Stomach (tissue), 4 donors: ENCODE measurements around the gene ST6GALNAC5.
"Not testable (repeated sequence)": the region's sequence is repeated elsewhere in the genome, so short reads cannot be mapped to it uniquely, and the experiment has no call there.

Source experiments
- CTCF ChIP-seq, 7 experiments: fragments of 450-650 bp in 4 of 7; fragments of 200-600 bp in 3 of 7; sonication (generic) in 3 of 7; IDR thresholded peaks; one replicate each; pipeline ENCODE4 v1.5.1; 2016 to 2019; ENCODE audit warnings: antibody characterized with exemption in 7 of 7, control low read depth in 2 of 7, mild to moderate bottlenecking in 1 of 7
- EP300 ChIP-seq: sonication (generic); formaldehyde crosslinking; IDR thresholded peaks from one replicate; pipeline ENCODE4 v1.6.1; 2017; ENCODE audit warnings: antibody characterized with exemption

DNA sequence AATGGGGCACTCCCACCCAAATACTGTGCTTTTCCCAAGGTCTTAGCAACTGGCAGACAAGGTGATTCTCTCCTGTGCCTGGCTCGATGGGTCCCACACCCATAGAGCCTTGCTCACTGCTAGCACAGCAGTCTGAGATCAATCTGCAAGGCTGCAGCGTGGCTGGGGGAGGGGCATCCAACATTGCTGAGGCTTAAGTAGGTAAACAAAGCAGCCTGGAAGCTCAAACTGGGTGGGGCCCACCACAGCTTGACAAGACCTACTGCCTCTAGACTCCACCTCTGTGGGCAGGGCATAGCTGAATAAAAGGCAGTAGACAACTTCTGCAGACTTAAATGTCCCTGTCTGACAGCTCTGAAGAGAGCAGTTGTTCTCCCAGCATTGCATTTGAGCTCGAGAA is 114.0 kb downstream of the ST6GALNAC5 start:
- not testable (repeated sequence) for TF ChIP-seq EP300; CTCF (IDR thresholded peaks at IDR 0.05)
